Measurements from ENCODE around the gene NBEA. TPM values are rescaled to one million over a fixed set of nuclear protein-coding genes. Genes with fewer than 3 reads are reported as not detected.

NBEA gene
- total RNA-seq, 2 donors from 2014 or later = 7.7 to 10.2 TPM

- Histone ChIP-seq H3K9me3 (no peaks in the 10 kb centered on the region), H3K36me3 (no peaks in the 10 kb centered on the region), H3K27ac (no peak overlapping the region), H3K4me3 (no peak overlapping the region), H3K4me1 (ENCODE audit: control insufficient read depth in 1 of 2, low read depth in 2 of 2) (peaks cover 0 to 7% of the 10 kb centered on the region in 2 donors), H3K27me3 (replicated peaks; ENCODE audit: insufficient read depth) (no peaks in the 10 kb centered on the region)
- TF ChIP-seq CTCF (IDR thresholded peaks at IDR 0.05) = no peak
- ATAC-seq (ENCODE audit: insufficient number of reproducible peaks, low FRiP score, low read depth) (no peak), DNase-seq (ENCODE audit: low spot score) (no peak)
These were observed 572.9 kb downstream of the NBEA start for GRCh38 chr13:35514801-35515502.

- TF ChIP-seq CTCF (IDR thresholded peaks at IDR 0.05) = no peak
- H3K4me1 ChIP-seq (ENCODE audit: control insufficient read depth in 1 of 2, low read depth in 2 of 2) = no peaks in the 10 kb centered on the region
- no peak overlapping the region for H3K27ac ChIP-seq
- no peaks in the 10 kb centered on the region for H3K27me3 ChIP-seq (replicated peaks; ENCODE audit: insufficient read depth)
- ATAC-seq (ENCODE audit: insufficient number of reproducible peaks, low FRiP score, low read depth) = no peak
- DNase-seq (ENCODE audit: low spot score) = no peak
- no peaks in the 10 kb centered on the region for H3K9me3 ChIP-seq
- no peak overlapping the region for H3K4me3 ChIP-seq
- H3K36me3 ChIP-seq = no peaks in the 10 kb centered on the region
These were observed 576.4 kb downstream of the NBEA start for GRCh38 chr13:35518337-35518946.

DNA sequence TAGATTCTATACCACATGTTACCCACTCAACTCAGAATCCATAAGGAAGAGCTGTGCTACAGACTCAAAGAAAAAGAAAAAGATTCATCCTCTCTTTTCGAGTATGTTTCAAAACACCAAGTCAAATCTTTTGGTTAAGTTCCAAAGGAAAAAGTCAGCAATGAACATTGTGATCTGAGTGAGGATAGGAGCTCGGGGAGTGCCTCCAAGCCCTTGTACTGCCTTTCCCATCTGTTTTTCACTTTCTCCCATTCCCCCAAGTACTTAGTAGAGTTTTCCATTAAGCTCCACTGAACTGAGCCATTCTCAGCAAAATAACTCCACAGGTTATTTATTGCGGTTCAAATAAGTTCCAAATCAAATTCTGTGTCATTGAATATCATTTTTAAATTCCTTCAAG is 582.1 kb downstream of the NBEA start:
- no peak overlapping the region for H3K27ac ChIP-seq
- H3K36me3 ChIP-seq = no peaks in the 10 kb centered on the region
- no peaks in the 10 kb centered on the region for H3K27me3 ChIP-seq (replicated peaks; ENCODE audit: insufficient read depth)
- no peak for TF ChIP-seq CTCF (IDR thresholded peaks at IDR 0.05)
- H3K9me3 ChIP-seq = no peaks in the 10 kb centered on the region
- no peak overlapping the region for H3K4me3 ChIP-seq
- DNase-seq (ENCODE audit: low spot score) (no peak), ATAC-seq (ENCODE audit: insufficient number of reproducible peaks, low FRiP score, low read depth) (no peak)
- H3K4me1 ChIP-seq (ENCODE audit: control insufficient read depth in 1 of 2, low read depth in 2 of 2) = no peaks in the 10 kb centered on the region

- H3K9me3 ChIP-seq = no peaks in the 10 kb centered on the region
- H3K27me3 ChIP-seq (replicated peaks; ENCODE audit: insufficient read depth) = no peaks in the 10 kb centered on the region
- ATAC-seq (ENCODE audit: insufficient number of reproducible peaks, low FRiP score, low read depth) = no peak
- no peaks in the 10 kb centered on the region for H3K36me3 ChIP-seq
- no peak for TF ChIP-seq CTCF (IDR thresholded peaks at IDR 0.05)
- no peak for DNase-seq (ENCODE audit: low spot score)
- H3K4me3 ChIP-seq = no peak overlapping the region
- no peak overlapping the region for H3K27ac ChIP-seq
- no peaks in the 10 kb centered on the region for H3K4me1 ChIP-seq (ENCODE audit: control insufficient read depth in 1 of 2, low read depth in 2 of 2)
These were observed 584.5 kb downstream of the NBEA start for GRCh38 chr13:35526577-35526976.

- H3K4me1 ChIP-seq (ENCODE audit: control insufficient read depth in 1 of 2, low read depth in 2 of 2) = no peaks in the 10 kb centered on the region
- no peaks in the 10 kb centered on the region for H3K9me3 ChIP-seq
- ATAC-seq (ENCODE audit: insufficient number of reproducible peaks, low FRiP score, low read depth) (no peak), DNase-seq (ENCODE audit: low spot score) (no peak)
- no peaks in the 10 kb centered on the region for H3K36me3 ChIP-seq
- no peak overlapping the region for H3K4me3 ChIP-seq
- H3K27ac ChIP-seq = no peak overlapping the region
- TF ChIP-seq CTCF (IDR thresholded peaks at IDR 0.05) = no peak
- no peaks in the 10 kb centered on the region for H3K27me3 ChIP-seq (replicated peaks; ENCODE audit: insufficient read depth)
These were observed 585.4 kb downstream of the NBEA start for GRCh38 chr13:35527451-35527850.

Data from thoracic aorta (tissue), 2 donors.